Spleen (tissue), 13 donors: ENCODE results near the gene ACTC1. TPM values are rescaled to one million over a fixed set of nuclear protein-coding genes. Genes with fewer than 3 reads are reported as not detected.

Experiments
- DNase-seq: peaks from one replicate; pipeline ENCODE4 v3.0.0-alpha.2; 2020
- H3K27ac ChIP-seq, 8 donors: fragments of 200-600 bp; sonication (generic) in 7 of 8; 1 replicate in 4 of 8; 2 replicates in 4 of 8; pipeline versions ENCODE4 v1.5.0 to v1.8.0; 2016 to 2021; ENCODE audit warnings: inconsistent platforms in 4 of 8, mild to moderate bottlenecking in 4 of 8, moderate library complexity in 1 of 8
- H3K27me3 ChIP-seq, 7 donors: fragments of 200-600 bp; sonication (generic) in 6 of 7; replicated peaks in 1 of 7; 1 replicate in 4 of 7; 2 replicates in 3 of 7; pipeline versions ENCODE4 v1.5.0 to v1.8.0; 2016 to 2021; ENCODE audit warnings: inconsistent platforms in 3 of 7, mild to moderate bottlenecking in 1 of 7
- H3K36me3 ChIP-seq, 6 donors: fragments of 200-600 bp; sonication (generic) in 5 of 6; 1 replicate in 4 of 6; 2 replicates in 2 of 6; pipeline versions ENCODE4 v1.5.0 to v1.8.0; 2016 to 2021; ENCODE audit warnings: inconsistent platforms in 2 of 6
- H3K4me1 ChIP-seq, 6 donors: fragments of 200-600 bp; sonication (generic) in 5 of 6; 1 replicate in 3 of 6; 2 replicates in 3 of 6; pipeline versions ENCODE4 v1.5.0 to v1.8.0; 2016 to 2021; ENCODE audit warnings: inconsistent platforms in 3 of 6
- H3K4me3 ChIP-seq, 8 donors: fragments of 200-600 bp; sonication (generic) in 7 of 8; 1 replicate in 4 of 8; 2 replicates in 4 of 8; pipeline versions ENCODE4 v1.5.0 to v1.8.0; 2016 to 2021; ENCODE audit warnings: inconsistent platforms in 4 of 8, mild to moderate bottlenecking in 4 of 8, moderate library complexity in 2 of 8
- H3K9me3 ChIP-seq, 8 donors: fragments of 200-600 bp; sonication (generic) in 7 of 8; 1 replicate in 4 of 8; 2 replicates in 4 of 8; pipeline versions ENCODE4 v1.5.0 to v1.8.0; 2016 to 2021; ENCODE audit warnings: inconsistent platforms in 4 of 8
- POLR2A ChIP-seq, 3 donors: fragments of 450-650 bp; IDR thresholded peaks; one replicate each; pipeline ENCODE4 v1.5.1; 2017; ENCODE audit warnings: antibody characterized with exemption in 3 of 3, mild to moderate bottlenecking in 1 of 3
- POLR2AphosphoS5 ChIP-seq, 3 donors: sonication (generic); formaldehyde crosslinking; IDR thresholded peaks; one replicate each; pipeline ENCODE4 v1.5.1; 2017; ENCODE audit warnings: antibody characterized with exemption in 3 of 3
- WGBS, 5 donors: extraction: QIAGEN DNeasy Blood & Tissue Kit in 3 of 5; methylation state at CpG; one replicate each; pipeline versions ENCODE4 v1.1.5 to v1.1.7; 2013 to 2018; 5-methylcytosine and 5-hydroxymethylcytosine counted together
- intact Hi-C: fragments of 100-400 bp; cut with DNase I; formaldehyde crosslinking; loops from one replicate; pipeline ENCODE4 v1.15.0; 2023; ENCODE audit warnings: low total_unique reads
- long read RNA-seq, 2 donors: transcript quantifications; one replicate each; lab custom pipeline, GENCODE V29; 2026
- polyA plus RNA-seq, 3 donors: library from polyadenylated mRNA; stranded (reverse); fragments of 200-250 nt; gene quantifications; one replicate each; pipeline ENCODE4 v1.2.1, GENCODE V29; 2013
- total RNA-seq, 7 donors: library from RNA; depleted of rRNA in 3 of 7; stranded (reverse); fragments of >200 nt in 3 of 7; fragmentation: NEBNext Ultra II Directional in 4 of 7; extraction: Animal tissue kit (Norgen Biotek cat#: 25700) in 4 of 7; gene quantifications; one replicate each; pipeline versions ENCODE4 v1.1.0 to v1.2.1, GENCODE V29; 2016 to 2021
- TF ChIP-seq, protein P1 (sequence below), 11 experiments: fragments of 200-600 bp in 7 of 11; fragments of 450-650 bp in 4 of 11; sonication (generic) in 4 of 11; IDR thresholded peaks in 8 of 11; conservative IDR thresholded peaks in 3 of 11; 1 replicate in 7 of 11; 2 replicates in 4 of 11; pipeline versions ENCODE4 v1.4.0 to v1.8.0; 2016 to 2021; ENCODE audit warnings: antibody characterized with exemption in 11 of 11, inconsistent platforms in 4 of 11, mild to moderate bottlenecking in 1 of 11
- donor health status: healthy with polysubstance abuse.
- donor health status: DM: no; HTN: no; CAD: no; lungs with moderate emphysema.
- donor health status: DM: no; HTN: no; CAD: no.
- donor health status: Bipolar disorder and iron deficiency.
- donor health status: healthy.
- donor health status: DM: no; HTN: no; CAD: no.
- donor health status: DM: yes; HTN: yes; CAD: no.

ACTC1 gene
- total RNA-seq (1 to 10 TPM in 5 of 7 donors, under 1 TPM in 2; 0.32 to 2.8 (median 1.2) TPM), polyA plus RNA-seq (under 1 TPM; 0.39 to 0.90 (median 0.52) TPM)
- long read RNA-seq, donor 1, partial matches to known transcripts: 0 of 1 reads
- long read RNA-seq, donor 1, other reads (novel, unspliced or antisense): 0 of 1 reads
- long read RNA-seq, donor 2, transcript ACTC1-201 (7 exons, 3,694 nt): major isoform, 5 of 5 reads
- long read RNA-seq, donor 2, partial matches to known transcripts: 0 of 5 reads
- long read RNA-seq, donor 2, other reads (novel, unspliced or antisense): 0 of 5 reads

DNA sequence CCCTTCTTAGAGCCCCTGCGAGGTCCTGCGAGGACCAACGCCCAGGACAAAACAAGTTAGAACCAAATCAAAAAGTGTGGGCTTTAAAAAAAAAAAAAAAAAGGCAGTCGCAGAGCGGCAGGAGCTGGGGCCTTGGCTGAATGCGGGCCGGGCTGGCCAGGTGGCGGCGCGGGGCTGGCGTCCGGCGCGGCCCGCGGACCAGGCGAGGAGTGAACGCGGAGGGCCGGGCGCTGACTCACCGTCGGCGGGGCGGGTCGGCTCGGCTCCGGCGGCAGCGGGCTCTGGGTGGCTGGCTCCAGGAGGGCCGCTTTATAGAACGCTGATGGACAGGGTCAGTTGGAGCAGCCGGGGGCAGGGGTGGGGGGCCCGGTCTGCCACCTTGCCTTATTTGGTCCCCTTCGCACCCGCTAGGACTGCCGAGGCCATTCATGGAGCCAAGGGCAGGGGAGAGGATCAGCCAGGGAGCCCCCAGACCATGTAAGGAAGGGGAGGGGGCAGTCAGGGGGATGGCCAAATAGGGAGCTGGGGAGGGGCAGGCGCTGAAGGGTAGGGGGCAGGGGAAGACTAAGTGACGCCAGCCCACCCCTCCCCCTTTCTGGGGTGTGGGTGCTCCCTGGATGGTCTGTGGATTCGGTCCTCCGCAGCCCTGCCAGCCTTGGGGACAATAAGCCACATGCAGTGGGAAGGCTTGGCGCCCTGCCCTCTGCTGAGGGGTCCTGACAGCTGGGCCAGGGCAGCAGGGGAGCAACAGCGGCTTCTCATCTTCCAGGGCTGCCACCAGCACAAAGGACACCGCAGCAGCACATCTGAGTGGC, at the start of gene ACTC1:
ACTC1 (minus strand) TSS at position 283 of the 815 bp plus-strand sequence. CDS start 741 bp downstream, outside the sequence.
- no peaks in the 10 kb centered on the region for H3K36me3 ChIP-seq
- no peaks in the 10 kb centered on the region for H3K9me3 ChIP-seq
- intact Hi-C loops: no loop called here
- H3K27me3 ChIP-seq: peaks cover 0 to 82% (median 31%) of the 10 kb centered on the region in 7 donors
- peak within 1 kb of the TSS in 1 of 8 donors; percentile 3 for H3K4me3 ChIP-seq
- WGBS, 5 donors: 7 to 16% (median 10%) methylated on average over 40 to 44 of the region's 44 CpGs
- peaks cover 0 to 15% (median 4%) of the 10 kb centered on the region in 6 donors for H3K4me1 ChIP-seq
- H3K27ac ChIP-seq: no peak within 1 kb of the TSS
- TF ChIP-seq POLR2A (IDR thresholded peaks at IDR 0.05) (no peak), POLR2AphosphoS5 (IDR thresholded peaks at IDR 0.05) (no peak)
- TF ChIP-seq, protein P1, sequence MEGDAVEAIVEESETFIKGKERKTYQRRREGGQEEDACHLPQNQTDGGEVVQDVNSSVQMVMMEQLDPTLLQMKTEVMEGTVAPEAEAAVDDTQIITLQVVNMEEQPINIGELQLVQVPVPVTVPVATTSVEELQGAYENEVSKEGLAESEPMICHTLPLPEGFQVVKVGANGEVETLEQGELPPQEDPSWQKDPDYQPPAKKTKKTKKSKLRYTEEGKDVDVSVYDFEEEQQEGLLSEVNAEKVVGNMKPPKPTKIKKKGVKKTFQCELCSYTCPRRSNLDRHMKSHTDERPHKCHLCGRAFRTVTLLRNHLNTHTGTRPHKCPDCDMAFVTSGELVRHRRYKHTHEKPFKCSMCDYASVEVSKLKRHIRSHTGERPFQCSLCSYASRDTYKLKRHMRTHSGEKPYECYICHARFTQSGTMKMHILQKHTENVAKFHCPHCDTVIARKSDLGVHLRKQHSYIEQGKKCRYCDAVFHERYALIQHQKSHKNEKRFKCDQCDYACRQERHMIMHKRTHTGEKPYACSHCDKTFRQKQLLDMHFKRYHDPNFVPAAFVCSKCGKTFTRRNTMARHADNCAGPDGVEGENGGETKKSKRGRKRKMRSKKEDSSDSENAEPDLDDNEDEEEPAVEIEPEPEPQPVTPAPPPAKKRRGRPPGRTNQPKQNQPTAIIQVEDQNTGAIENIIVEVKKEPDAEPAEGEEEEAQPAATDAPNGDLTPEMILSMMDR (IDR thresholded peaks at IDR 0.05 in 8 of 11, conservative IDR thresholded peaks at IDR 0.05 in 3 of 11): no peak
- DNase-seq: no peak

DNA sequence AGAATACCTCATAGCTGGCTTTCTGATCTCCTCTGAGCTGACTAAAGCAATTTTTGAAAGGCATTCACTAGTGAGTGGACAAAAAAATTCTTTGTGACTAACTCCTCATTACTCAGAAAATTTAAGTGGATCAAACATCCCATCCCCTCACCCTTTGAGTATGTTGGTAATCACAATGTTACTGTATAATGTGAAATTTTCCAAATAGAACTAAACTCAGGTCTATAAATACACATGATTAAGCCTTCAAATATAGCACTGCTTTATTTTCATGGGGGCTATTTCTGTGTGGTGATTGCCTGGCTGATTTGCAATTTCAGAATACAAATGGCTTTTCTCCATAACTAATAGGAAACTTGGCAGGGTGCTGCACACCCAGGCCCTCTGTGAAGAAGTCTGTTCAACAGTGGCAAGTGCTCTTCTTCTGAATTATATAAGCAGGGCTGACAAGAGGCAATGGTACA, 45.9 kb upstream of the ACTC1 start:
- no peak for DNase-seq

GRCh38 chr15:34838282-34838681, 42.9 kb upstream of the ACTC1 start:
- TF ChIP-seq, protein P1 (IDR thresholded peaks at IDR 0.05 in 8 of 11, conservative IDR thresholded peaks at IDR 0.05 in 3 of 11): no peak
- TF ChIP-seq POLR2A (IDR thresholded peaks at IDR 0.05) (no peak), POLR2AphosphoS5 (IDR thresholded peaks at IDR 0.05) (no peak)
- WGBS, 5 donors: 93 to 99% (median 97%) methylated on average over 3 of the region's 3 CpGs
- intact Hi-C loops: no loop called here
- H3K4me3 ChIP-seq: no peak overlapping the region
- DNase-seq: no peak
- peaks cover 0 to 12% (median 5%) of the 10 kb centered on the region in 8 donors for H3K9me3 ChIP-seq
- H3K36me3 ChIP-seq: no peaks in the 10 kb centered on the region
- H3K4me1 ChIP-seq: no peaks in the 10 kb centered on the region
- H3K27ac ChIP-seq: no peak overlapping the region
- no peaks in the 10 kb centered on the region for H3K27me3 ChIP-seq

More for the DNA sequence above, 45.9 kb upstream of the ACTC1 start:
- Histone ChIP-seq H3K4me1 (no peaks in the 10 kb centered on the region), H3K27me3 (no peaks in the 10 kb centered on the region), H3K4me3 (no peak overlapping the region), H3K27ac (no peak overlapping the region), H3K36me3 (no peaks in the 10 kb centered on the region), H3K9me3 (no peaks in the 10 kb centered on the region)
- intact Hi-C loops: no loop called here
- TF ChIP-seq POLR2A (IDR thresholded peaks at IDR 0.05): no peak
- TF ChIP-seq, protein P1 (IDR thresholded peaks at IDR 0.05 in 8 of 11, conservative IDR thresholded peaks at IDR 0.05 in 3 of 11): no peak
- TF ChIP-seq POLR2AphosphoS5 (IDR thresholded peaks at IDR 0.05): no peak
